K562 (cell line): ENCODE measurements around the gene NFYC. TPM values are rescaled to one million over a fixed set of nuclear protein-coding genes. Genes with fewer than 3 reads are reported as not detected.
A peak's percentile ranks its signal among the peaks of the same experiment; 100 is the strongest.

Experiments
- BRF1 ChIP-seq: IDR thresholded peaks from 3 replicates; pipeline ENCODE4 v1.6.1; 2011; ENCODE audit warnings: borderline replicate concordance, mild to moderate bottlenecking; ENCODE audit not compliant: insufficient read length; ENCODE audit errors: extremely low read depth
- CSDE1 ChIP-seq, 2 experiments: fragments of 450-650 bp; IDR thresholded peaks; 2 replicates each; pipeline ENCODE4 v1.6.1; 2016; ENCODE audit warnings: mild to moderate bottlenecking in 1 of 2
- ETS2 ChIP-seq: IDR thresholded peaks from 2 replicates; pipeline ENCODE4 v1.6.1; 2016; ENCODE audit warnings: borderline replicate concordance, missing genetic modification characterization, mild to moderate bottlenecking, moderate library complexity, missing compliant biosample characterization; ENCODE audit not compliant: poor library complexity, severe bottlenecking
- FOS ChIP-seq: IDR thresholded peaks from 3 replicates; pipeline ENCODE4 v1.6.1; 2011; ENCODE audit not compliant: insufficient read length; ENCODE audit errors: extremely low read depth
- HDAC1 ChIP-seq, 2 experiments: fragments of 450-650 bp; IDR thresholded peaks; 2 replicates each; pipeline ENCODE4 v1.6.1; 2016 to 2017; ENCODE audit warnings: inconsistent platforms in 1 of 2, mild to moderate bottlenecking in 1 of 2, moderate library complexity in 1 of 2
- KLF6 ChIP-seq: fragments of 250-450 bp; sonication (Bioruptor Pico); IDR thresholded peaks from 2 replicates; pipeline ENCODE4 v1.4.0; 2020; ENCODE audit warnings: mild to moderate bottlenecking, moderate library complexity, borderline replicate concordance
- MCM2 ChIP-seq: fragments of 450-650 bp; IDR thresholded peaks from 2 replicates; pipeline ENCODE4 v1.6.1; 2017; ENCODE audit warnings: low read depth, mild to moderate bottlenecking
- NR2C2 ChIP-seq, 2 experiments: fragments of 200-800 bp in 1 of 2; sonication (Bioruptor generic) in 1 of 2; sonication (generic) in 1 of 2; formaldehyde crosslinking in 1 of 2; IDR thresholded peaks; 2 replicates each; pipeline versions ENCODE4 v1.6.1 to v1.8.0; 2016 to 2022; ENCODE audit warnings: mild to moderate bottlenecking in 1 of 2, missing compliant biosample characterization in 1 of 2, missing genetic modification characterization in 1 of 2, missing genetic modification reagents in 1 of 2
- SNRNP70 ChIP-seq: fragments of 200-400 bp; formaldehyde crosslinking; optimal IDR thresholded peaks from 2 replicates; pipeline ENCODE3; 2017; ENCODE audit warnings: low read depth, low read length
- TCFL5 ChIP-seq: fragments of 250-450 bp; sonication (Bioruptor Pico); conservative IDR thresholded peaks from 2 replicates; pipeline ENCODE4 v1.6.1; 2021; ENCODE audit warnings: mild to moderate bottlenecking, moderate library complexity, matching md5 sums
- ZNF133 ChIP-seq: fragments of 250-450 bp; sonication (Bioruptor Pico); IDR thresholded peaks from 2 replicates; pipeline ENCODE4 v1.4.0; 2020; ENCODE audit warnings: mild to moderate bottlenecking
- ZNF175 ChIP-seq: fragments of 200-800 bp; sonication (Bioruptor generic); IDR thresholded peaks from 2 replicates; pipeline ENCODE4 v1.6.1; 2016; ENCODE audit warnings: low read depth, mild to moderate bottlenecking, missing genetic modification characterization, missing compliant biosample characterization
- polyA plus RNA-seq, 8 experiments: library from polyadenylated mRNA; depleted of rRNA in 4 of 8; stranded (reverse) in 5 of 8; unstranded in 3 of 8; fragments of >200 nt; fragmentation: Nextera tagmentation in 2 of 8; fragmentation: Illumina TruSeq in 1 of 8; extraction: Ambion mirVana in 2 of 8; extraction: Trizol in 1 of 8; gene quantifications; 2 replicates each; pipeline versions ENCODE4 v1.2.1 to v1.2.3, GENCODE V29; 2011 to 2014; ENCODE audit warnings: inconsistent platforms in 1 of 8, missing spikeins in 1 of 8
- total RNA-seq, 7 experiments: library from RNA; depleted of rRNA in 6 of 7; stranded (reverse); fragments of >200 nt in 6 of 7; fragmentation: Illumina TruSeq in 2 of 7; extraction: Trizol in 2 of 7; gene quantifications; 2 replicates each; pipeline versions ENCODE4 v1.2.1 to v1.2.3, GENCODE V29; 2011 to 2021; ENCODE audit warnings: low replicate concordance in 1 of 7
- TF ChIP-seq, protein P1 (sequence below): IDR thresholded peaks from 3 replicates; pipeline ENCODE4 v1.6.1; 2011; ENCODE audit warnings: borderline replicate concordance, mild to moderate bottlenecking; ENCODE audit not compliant: insufficient read length, insufficient read depth
- TF ChIP-seq, protein P2 (sequence below): sonication (generic); formaldehyde crosslinking; IDR thresholded peaks from 2 replicates; pipeline ENCODE4 v1.8.1; 2022; ENCODE audit warnings: missing genetic modification reagents
- TF ChIP-seq, protein P3 (sequence below): fragments of 450-650 bp; IDR thresholded peaks from 2 replicates; pipeline ENCODE4 v1.6.1; 2014; ENCODE audit warnings: low read depth, mild to moderate bottlenecking, moderate library complexity, borderline replicate concordance
- TF ChIP-seq, protein P4 (sequence below): sonication (generic); formaldehyde crosslinking; IDR thresholded peaks from 2 replicates; pipeline ENCODE4 v1.8.0; 2022; ENCODE audit warnings: mild to moderate bottlenecking, missing genetic modification reagents
- TF ChIP-seq, protein P5 (sequence below): sonication (generic); formaldehyde crosslinking; IDR thresholded peaks from 2 replicates; pipeline ENCODE4 v1.8.0; 2023; ENCODE audit warnings: mild to moderate bottlenecking, missing genetic modification reagents

The NFYC gene
- total and polyA plus RNA-seq, 9 of the 15 experiments (the other 6 are each of a cell fraction or from before 2014, with no cell fraction given) = 4.8 to 59.8 (median 41.1) TPM

DNA sequence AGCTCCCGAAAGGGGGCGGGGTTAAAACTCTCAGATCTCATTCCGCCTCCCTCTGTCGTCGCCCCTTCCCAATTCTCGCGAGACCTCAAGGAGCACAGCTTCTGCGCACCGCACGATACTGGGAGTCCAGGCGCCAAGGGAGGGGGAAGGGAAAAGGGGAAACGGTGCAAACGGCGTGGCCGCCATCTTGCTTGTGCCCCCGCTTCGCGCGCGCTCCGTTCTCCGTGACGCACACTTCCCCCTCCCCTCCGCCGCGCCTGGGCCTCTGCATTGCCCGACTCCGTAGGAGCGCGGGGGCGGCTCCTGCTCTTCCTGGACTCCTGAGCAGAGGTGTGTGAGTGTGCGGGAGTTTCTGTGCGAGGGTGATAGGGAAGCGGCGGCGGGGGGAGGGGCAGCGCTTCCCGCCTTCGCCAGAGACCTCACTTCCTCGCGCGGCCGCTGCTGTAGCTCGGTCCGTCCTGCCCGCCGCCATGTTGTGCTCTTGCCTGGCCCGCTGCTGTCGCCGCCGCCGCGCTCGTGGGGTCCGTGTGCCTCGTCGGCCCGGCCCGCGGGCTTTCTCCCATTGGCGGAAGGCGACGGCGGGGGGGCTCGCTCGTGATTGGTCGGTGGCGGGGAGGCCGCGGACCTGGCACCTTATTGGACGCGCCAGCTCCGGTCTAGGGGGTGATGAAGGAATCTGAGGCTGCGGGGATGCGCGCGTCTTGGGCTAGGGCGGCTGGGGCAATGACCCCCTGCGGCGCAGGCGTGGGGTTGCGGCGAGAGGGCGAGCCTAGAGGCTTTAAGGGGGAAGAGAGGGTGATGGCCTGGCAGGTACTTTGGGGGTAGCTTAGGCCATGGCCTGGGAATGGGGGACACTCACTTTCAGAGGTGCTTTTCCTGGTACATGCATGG lies at the start of gene NFYC (continued):
- TF ChIP-seq TCFL5 (CRISPR knock-in tag) = no peak
- peak; percentile 16; the same call in 1 of the 2 replicates for TF ChIP-seq NR2C2 (CRISPR knock-in tag; IDR thresholded peaks at IDR 0.05)
- peak; percentile 79; the same call in 1 of the 2 replicates for TF ChIP-seq NR2C2 (tag; IDR thresholded peaks at IDR 0.05)
- TF ChIP-seq CSDE1 (IDR thresholded peaks at IDR 0.05) = no peak; a peak in 1 of 4 replicates
- no peak for TF ChIP-seq BRF1
- TF ChIP-seq HDAC1 (IDR thresholded peaks at IDR 0.05) = peak in 1 of 2 experiments; percentile 54; a peak in 2 of 4 replicates
- TF ChIP-seq, protein P1, sequence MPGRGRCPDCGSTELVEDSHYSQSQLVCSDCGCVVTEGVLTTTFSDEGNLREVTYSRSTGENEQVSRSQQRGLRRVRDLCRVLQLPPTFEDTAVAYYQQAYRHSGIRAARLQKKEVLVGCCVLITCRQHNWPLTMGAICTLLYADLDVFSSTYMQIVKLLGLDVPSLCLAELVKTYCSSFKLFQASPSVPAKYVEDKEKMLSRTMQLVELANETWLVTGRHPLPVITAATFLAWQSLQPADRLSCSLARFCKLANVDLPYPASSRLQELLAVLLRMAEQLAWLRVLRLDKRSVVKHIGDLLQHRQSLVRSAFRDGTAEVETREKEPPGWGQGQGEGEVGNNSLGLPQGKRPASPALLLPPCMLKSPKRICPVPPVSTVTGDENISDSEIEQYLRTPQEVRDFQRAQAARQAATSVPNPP = no peak
- TF ChIP-seq MCM2 = no peak
- TF ChIP-seq FOS = peak; percentile 59
- no peak for TF ChIP-seq ZNF133
- TF ChIP-seq SNRNP70 = no peak
- TF ChIP-seq KLF6 = no peak
- TF ChIP-seq, protein P2, sequence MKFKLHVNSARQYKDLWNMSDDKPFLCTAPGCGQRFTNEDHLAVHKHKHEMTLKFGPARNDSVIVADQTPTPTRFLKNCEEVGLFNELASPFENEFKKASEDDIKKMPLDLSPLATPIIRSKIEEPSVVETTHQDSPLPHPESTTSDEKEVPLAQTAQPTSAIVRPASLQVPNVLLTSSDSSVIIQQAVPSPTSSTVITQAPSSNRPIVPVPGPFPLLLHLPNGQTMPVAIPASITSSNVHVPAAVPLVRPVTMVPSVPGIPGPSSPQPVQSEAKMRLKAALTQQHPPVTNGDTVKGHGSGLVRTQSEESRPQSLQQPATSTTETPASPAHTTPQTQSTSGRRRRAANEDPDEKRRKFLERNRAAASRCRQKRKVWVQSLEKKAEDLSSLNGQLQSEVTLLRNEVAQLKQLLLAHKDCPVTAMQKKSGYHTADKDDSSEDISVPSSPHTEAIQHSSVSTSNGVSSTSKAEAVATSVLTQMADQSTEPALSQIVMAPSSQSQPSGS (CRISPR knock-in tag) = no peak; the same call in 1 of the 2 replicates
- TF ChIP-seq ZNF175 (CRISPR knock-in tag) = peak; percentile 86
- TF ChIP-seq, protein P3, sequence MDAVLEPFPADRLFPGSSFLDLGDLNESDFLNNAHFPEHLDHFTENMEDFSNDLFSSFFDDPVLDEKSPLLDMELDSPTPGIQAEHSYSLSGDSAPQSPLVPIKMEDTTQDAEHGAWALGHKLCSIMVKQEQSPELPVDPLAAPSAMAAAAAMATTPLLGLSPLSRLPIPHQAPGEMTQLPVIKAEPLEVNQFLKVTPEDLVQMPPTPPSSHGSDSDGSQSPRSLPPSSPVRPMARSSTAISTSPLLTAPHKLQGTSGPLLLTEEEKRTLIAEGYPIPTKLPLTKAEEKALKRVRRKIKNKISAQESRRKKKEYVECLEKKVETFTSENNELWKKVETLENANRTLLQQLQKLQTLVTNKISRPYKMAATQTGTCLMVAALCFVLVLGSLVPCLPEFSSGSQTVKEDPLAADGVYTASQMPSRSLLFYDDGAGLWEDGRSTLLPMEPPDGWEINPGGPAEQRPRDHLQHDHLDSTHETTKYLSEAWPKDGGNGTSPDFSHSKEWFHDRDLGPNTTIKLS = peak; percentile 93
- TF ChIP-seq, protein P4, sequence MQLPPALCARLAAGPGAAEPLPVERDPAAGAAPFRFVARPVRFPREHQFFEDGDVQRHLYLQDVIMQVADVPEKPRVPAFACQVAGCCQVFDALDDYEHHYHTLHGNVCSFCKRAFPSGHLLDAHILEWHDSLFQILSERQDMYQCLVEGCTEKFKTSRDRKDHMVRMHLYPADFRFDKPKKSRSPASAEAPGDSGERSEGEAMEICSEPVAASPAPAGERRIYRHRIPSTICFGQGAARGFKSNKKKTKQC (CRISPR knock-in tag) = peak; percentile 98
- TF ChIP-seq, protein P5, sequence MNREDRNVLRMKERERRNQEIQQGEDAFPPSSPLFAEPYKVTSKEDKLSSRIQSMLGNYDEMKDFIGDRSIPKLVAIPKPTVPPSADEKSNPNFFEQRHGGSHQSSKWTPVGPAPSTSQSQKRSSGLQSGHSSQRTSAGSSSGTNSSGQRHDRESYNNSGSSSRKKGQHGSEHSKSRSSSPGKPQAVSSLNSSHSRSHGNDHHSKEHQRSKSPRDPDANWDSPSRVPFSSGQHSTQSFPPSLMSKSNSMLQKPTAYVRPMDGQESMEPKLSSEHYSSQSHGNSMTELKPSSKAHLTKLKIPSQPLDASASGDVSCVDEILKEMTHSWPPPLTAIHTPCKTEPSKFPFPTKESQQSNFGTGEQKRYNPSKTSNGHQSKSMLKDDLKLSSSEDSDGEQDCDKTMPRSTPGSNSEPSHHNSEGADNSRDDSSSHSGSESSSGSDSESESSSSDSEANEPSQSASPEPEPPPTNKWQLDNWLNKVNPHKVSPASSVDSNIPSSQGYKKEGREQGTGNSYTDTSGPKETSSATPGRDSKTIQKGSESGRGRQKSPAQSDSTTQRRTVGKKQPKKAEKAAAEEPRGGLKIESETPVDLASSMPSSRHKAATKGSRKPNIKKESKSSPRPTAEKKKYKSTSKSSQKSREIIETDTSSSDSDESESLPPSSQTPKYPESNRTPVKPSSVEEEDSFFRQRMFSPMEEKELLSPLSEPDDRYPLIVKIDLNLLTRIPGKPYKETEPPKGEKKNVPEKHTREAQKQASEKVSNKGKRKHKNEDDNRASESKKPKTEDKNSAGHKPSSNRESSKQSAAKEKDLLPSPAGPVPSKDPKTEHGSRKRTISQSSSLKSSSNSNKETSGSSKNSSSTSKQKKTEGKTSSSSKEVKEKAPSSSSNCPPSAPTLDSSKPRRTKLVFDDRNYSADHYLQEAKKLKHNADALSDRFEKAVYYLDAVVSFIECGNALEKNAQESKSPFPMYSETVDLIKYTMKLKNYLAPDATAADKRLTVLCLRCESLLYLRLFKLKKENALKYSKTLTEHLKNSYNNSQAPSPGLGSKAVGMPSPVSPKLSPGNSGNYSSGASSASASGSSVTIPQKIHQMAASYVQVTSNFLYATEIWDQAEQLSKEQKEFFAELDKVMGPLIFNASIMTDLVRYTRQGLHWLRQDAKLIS (CRISPR knock-in tag) = peak; percentile 100
- no peak for TF ChIP-seq ETS2 (tag)
